SK-N-SH (cell line): ENCODE results near the gene MSL1. TPM values are rescaled to one million over a fixed set of nuclear protein-coding genes. Genes with fewer than 3 reads are reported as not detected.

ENCODE experiments used
- CTCF ChIA-PET: fragments of 300-600, 350-600 bp; formaldehyde crosslinking; extraction: SDS; loops from one replicate; lab custom pipeline; 2021; lab: Yijun Ruan, JAX
- POLR2A ChIA-PET: fragments of 350-600 bp; sonication (Branson Sonifier 250); formaldehyde crosslinking; extraction: SDS; loops from one replicate; lab custom pipeline; 2020; ENCODE audit warnings: antibody characterized with exemption, inconsistent platforms; lab: Yijun Ruan, JAX
- DNase-seq: peaks from one replicate; pipeline ENCODE4 v3.0.0; 2012
- H2AFZ ChIP-seq: fragments of 200-600 bp; sonication (generic); 2 replicates; pipeline ENCODE4 v1.8.1; 2016; ENCODE audit warnings: antibody characterized with exemption, mild to moderate bottlenecking, low read depth
- H3F3A ChIP-seq: fragments of 200-600 bp; sonication (generic); replicated peaks from 2 replicates; pipeline ENCODE3; 2016; ENCODE audit warnings: antibody characterized with exemption, mild to moderate bottlenecking; ENCODE audit not compliant: insufficient read depth
- H3K27ac ChIP-seq, 2 experiments: fragments of 200-500 bp in 1 of 2; fragments of 200-600 bp in 1 of 2; sonication (Bioruptor generic) in 1 of 2; sonication (generic), shearing (Covaris generic) in 1 of 2; 2 replicates each; pipeline versions ENCODE4 v1.5.1 to v1.6.1; 2014 to 2016; ENCODE audit warnings: low read depth in 2 of 2, inconsistent platforms in 1 of 2, low read length in 1 of 2, mild to moderate bottlenecking in 1 of 2, mixed read lengths in 1 of 2
- H3K27me3 ChIP-seq: fragments of 200-600 bp; sonication (generic), shearing (Covaris generic); 2 replicates; pipeline ENCODE4 v1.6.1; 2016; ENCODE audit warnings: mixed run types; ENCODE audit not compliant: insufficient read depth
- H3K36me3 ChIP-seq, 2 experiments: fragments of 200-500 bp in 1 of 2; fragments of 200-600 bp in 1 of 2; sonication (Bioruptor generic) in 1 of 2; sonication (generic) in 1 of 2; replicated peaks in 1 of 2; 2 replicates each; pipeline versions ENCODE3 to v1.5.1; 2014 to 2016; ENCODE audit warnings: low read length in 1 of 2, mild to moderate bottlenecking in 1 of 2; ENCODE audit not compliant: insufficient read depth in 2 of 2, control insufficient read depth in 1 of 2
- H3K4me1 ChIP-seq, 2 experiments: fragments of 200-500 bp in 1 of 2; fragments of 200-600 bp in 1 of 2; sonication (Bioruptor generic) in 1 of 2; sonication (generic), shearing (Covaris generic) in 1 of 2; 2 replicates each; pipeline versions ENCODE4 v1.5.1 to v1.6.1; 2014 to 2016; ENCODE audit warnings: low read depth in 1 of 2, low read length in 1 of 2, mixed run types in 1 of 2; ENCODE audit not compliant: insufficient read depth in 2 of 2, control insufficient read depth in 1 of 2
- H3K4me2 ChIP-seq: fragments of 200-600 bp; sonication (generic), shearing (Covaris generic); 2 replicates; pipeline ENCODE4 v1.6.1; 2017; ENCODE audit warnings: mixed run types
- H3K4me3 ChIP-seq, 2 experiments: fragments of 200-500 bp in 1 of 2; fragments of 200-600 bp in 1 of 2; sonication (Bioruptor generic) in 1 of 2; sonication (generic), shearing (Covaris generic) in 1 of 2; 2 replicates each; pipeline versions ENCODE4 v1.5.1 to v1.8.1; 2014 to 2016; ENCODE audit warnings: low read depth in 2 of 2, inconsistent platforms in 1 of 2, low read length in 1 of 2, mild to moderate bottlenecking in 1 of 2, mixed read lengths in 1 of 2, moderate library complexity in 1 of 2
- H3K79me2 ChIP-seq: fragments of 200-600 bp; sonication (generic); 2 replicates; pipeline ENCODE4 v1.8.1; 2017; ENCODE audit warnings: mild to moderate bottlenecking; ENCODE audit not compliant: insufficient read depth
- H3K9ac ChIP-seq: fragments of 200-600 bp; sonication (generic); 2 replicates; pipeline ENCODE4 v1.6.1; 2017; ENCODE audit warnings: mixed run types
- H3K9me2 ChIP-seq: fragments of 200-600 bp; sonication (generic); 2 replicates; pipeline ENCODE4 v1.6.1; 2017; ENCODE audit warnings: mixed run types
- H3K9me3 ChIP-seq: fragments of 200-600 bp; sonication (generic); 2 replicates; pipeline ENCODE4 v1.6.1; 2017; ENCODE audit warnings: mixed run types, mild to moderate bottlenecking, moderate library complexity
- H4K20me1 ChIP-seq: fragments of 200-600 bp; sonication (generic); 2 replicates; pipeline ENCODE4 v1.6.1; 2017; ENCODE audit warnings: mild to moderate bottlenecking, mixed run types; ENCODE audit not compliant: insufficient read depth
- CHD2 ChIP-seq: fragments of 150-350 bp; IDR thresholded peaks from 2 replicates; pipeline ENCODE4 v1.6.1; 2018; ENCODE audit warnings: low read length; ENCODE audit not compliant: partially characterized antibody
- ELF1 ChIP-seq: IDR thresholded peaks from 2 replicates; pipeline ENCODE4 v1.4.0; 2012
- EP300 ChIP-seq, 2 experiments: IDR thresholded peaks; 2 replicates each; pipeline versions ENCODE4 v1.4.0 to v1.6.1; 2012; ENCODE audit warnings: borderline replicate concordance in 1 of 2, low read depth in 1 of 2, low read length in 1 of 2
- FOSL2 ChIP-seq: IDR thresholded peaks from 2 replicates; pipeline ENCODE4 v1.4.0; 2012; ENCODE audit warnings: low read depth, mild to moderate bottlenecking, moderate library complexity, borderline replicate concordance
- GABPA ChIP-seq: IDR thresholded peaks from 2 replicates; pipeline ENCODE4 v1.4.0; 2012; ENCODE audit warnings: low read depth, mild to moderate bottlenecking
- IRF3 ChIP-seq: fragments of 150-350 bp; IDR thresholded peaks from 2 replicates; pipeline ENCODE4 v1.6.1; 2016; ENCODE audit warnings: mild to moderate bottlenecking, low read depth, low read length
- MAX ChIP-seq: IDR thresholded peaks from 2 replicates; pipeline ENCODE4 v1.4.0; 2012; ENCODE audit warnings: low read depth
- MEF2A ChIP-seq: IDR thresholded peaks from 2 replicates; pipeline ENCODE4 v1.4.0; 2012; ENCODE audit warnings: low read depth, borderline replicate concordance
- MXI1 ChIP-seq: IDR thresholded peaks from 2 replicates; pipeline ENCODE4 v1.6.1; 2012; ENCODE audit warnings: mild to moderate bottlenecking, low read depth, low read length, improper control_type of control experiment
- NFIC ChIP-seq: IDR thresholded peaks from 2 replicates; pipeline ENCODE4 v1.4.0; 2012; ENCODE audit warnings: borderline replicate concordance
- NRF1 ChIP-seq: IDR thresholded peaks from 2 replicates; pipeline ENCODE4 v1.6.1; 2012; ENCODE audit warnings: low read depth, mild to moderate bottlenecking, low read length
- POLR2AphosphoS5 ChIP-seq: IDR thresholded peaks from 2 replicates; pipeline ENCODE4 v1.6.1; 2012; ENCODE audit warnings: low read depth, low read length
- RAD21 ChIP-seq: IDR thresholded peaks from 2 replicates; pipeline ENCODE4 v1.6.1; 2012; ENCODE audit warnings: mild to moderate bottlenecking, low read length
- SIN3A ChIP-seq: IDR thresholded peaks from 2 replicates; pipeline ENCODE4 v1.6.1; 2012; ENCODE audit warnings: low read depth, mild to moderate bottlenecking, low read length, moderate library complexity, borderline replicate concordance
- TAF1 ChIP-seq: IDR thresholded peaks from 2 replicates; pipeline ENCODE4 v1.6.1; 2012; ENCODE audit warnings: low read depth, mild to moderate bottlenecking, low read length, moderate library complexity, borderline replicate concordance
- USF1 ChIP-seq: IDR thresholded peaks from 2 replicates; pipeline ENCODE4 v1.4.0; 2012; ENCODE audit warnings: low read depth, borderline replicate concordance
- YY1 ChIP-seq: IDR thresholded peaks from 2 replicates; pipeline ENCODE4 v1.4.0; 2012; ENCODE audit warnings: low read depth, mild to moderate bottlenecking
- WGBS: methylation state at CpG from one replicate; pipeline ENCODE4 v1.1.6; 2017; ENCODE audit warnings: low lambda C conversion rate; 5-methylcytosine and 5-hydroxymethylcytosine counted together
- polyA plus RNA-seq, 3 experiments: library from polyadenylated mRNA; depleted of rRNA; stranded (reverse); fragments of >200 nt; gene quantifications; 2 replicates each; pipeline ENCODE4 v1.2.3, GENCODE V29; 2012
- TF ChIP-seq, protein P1 (sequence below): fragments of 150-350 bp; IDR thresholded peaks from 2 replicates; pipeline ENCODE4 v1.6.1; 2017; ENCODE audit warnings: antibody characterized with exemption, low read length, low read depth, borderline replicate concordance

Gene MSL1
- polyA plus RNA-seq, 1 of the 3 experiments (the other 2 are of a cell fraction), result 30.2 TPM

DNA sequence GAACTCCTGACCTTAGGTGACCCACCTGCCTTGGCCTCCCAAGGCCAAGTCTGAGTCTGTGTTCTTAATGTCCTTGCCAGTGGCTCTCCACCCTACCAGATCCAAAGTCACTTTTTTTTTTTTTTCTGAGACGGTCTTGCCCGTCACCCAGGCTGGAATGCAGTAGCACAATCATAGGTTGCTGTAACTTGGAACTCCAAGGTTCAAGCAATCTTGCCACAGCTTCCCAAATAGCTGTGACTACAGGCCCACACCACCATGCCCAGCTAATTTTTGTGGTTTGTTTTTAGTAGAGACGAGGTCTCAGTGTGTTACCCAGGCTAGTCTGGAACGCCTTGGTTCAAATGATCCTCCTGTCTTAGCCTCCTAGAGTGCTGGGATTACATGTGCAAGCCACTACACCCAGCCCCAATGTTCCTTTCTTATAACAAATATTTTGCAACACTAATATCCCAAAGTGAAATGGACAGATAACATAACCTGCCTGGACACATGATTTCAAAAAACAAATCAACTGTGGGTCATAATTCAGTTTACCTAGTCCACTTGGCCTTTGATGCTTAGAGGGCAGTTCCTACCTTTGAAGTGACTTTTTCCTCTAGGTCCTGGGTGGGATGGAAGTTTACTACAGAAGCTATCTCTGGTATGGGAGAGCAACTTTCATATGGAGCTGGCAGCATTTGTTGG lies 51.5 kb downstream of the MSL1 start:
- Histone ChIP-seq H3K79me2 (no peaks in the 10 kb centered on the region), H3F3A (peaks cover 18% of the 10 kb centered on the region), H3K4me1 (peaks cover under 1 to 11% of the 10 kb centered on the region in 2 experiments; a peak in 2 of 4 replicates), H2AFZ (no peak overlapping the region), H3K27me3 (no peaks in the 10 kb centered on the region), H3K27ac (no peak overlapping the region), H3K4me2 (no peak overlapping the region), H3K9me3 (no peaks in the 10 kb centered on the region), H3K4me3 (no peak overlapping the region), H3K9me2 (no peaks in the 10 kb centered on the region), H3K9ac (no peak overlapping the region), H4K20me1 (no peaks in the 10 kb centered on the region), H3K36me3 (peaks cover 37 to 55% of the 10 kb centered on the region in 2 experiments)
- no peak for TF ChIP-seq ELF1
- TF ChIP-seq SIN3A, result no peak
- TF ChIP-seq POLR2AphosphoS5, result no peak
- TF ChIP-seq, protein P1, sequence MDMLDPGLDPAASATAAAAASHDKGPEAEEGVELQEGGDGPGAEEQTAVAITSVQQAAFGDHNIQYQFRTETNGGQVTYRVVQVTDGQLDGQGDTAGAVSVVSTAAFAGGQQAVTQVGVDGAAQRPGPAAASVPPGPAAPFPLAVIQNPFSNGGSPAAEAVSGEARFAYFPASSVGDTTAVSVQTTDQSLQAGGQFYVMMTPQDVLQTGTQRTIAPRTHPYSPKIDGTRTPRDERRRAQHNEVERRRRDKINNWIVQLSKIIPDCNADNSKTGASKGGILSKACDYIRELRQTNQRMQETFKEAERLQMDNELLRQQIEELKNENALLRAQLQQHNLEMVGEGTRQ, result no peak
- TF ChIP-seq USF1, result no peak
- TF ChIP-seq MEF2A, result no peak
- no peak for TF ChIP-seq YY1
- no peak for TF ChIP-seq TAF1
- no peak for TF ChIP-seq GABPA
- no peak for TF ChIP-seq NRF1
- TF ChIP-seq MXI1, result no peak
- 99% methylated on average over 4 of the region's 4 CpGs for WGBS
- POLR2A ChIA-PET, result no interaction called here
- no peak for DNase-seq
- CTCF ChIA-PET, result interaction anchor here (0.7 to 10.6 kb wide), 4 partner anchors 20 to 160 kb away, joined by 3 to 94 read pairs (median 24); partner anchors contain the start of gene CSF3

GRCh38 chr17:40173778-40174135 lies 52.0 kb downstream of the MSL1 start:
- Histone ChIP-seq H3K4me1 (peaks cover 0 to 16% of the 10 kb centered on the region in 2 experiments; a peak in 1 of 4 replicates), H3F3A (peaks cover 14% of the 10 kb centered on the region), H3K79me2 (no peaks in the 10 kb centered on the region), H3K27me3 (no peaks in the 10 kb centered on the region), H3K27ac (no peak overlapping the region), H3K36me3 (peaks cover 35 to 51% of the 10 kb centered on the region in 2 experiments), H3K4me2 (no peak overlapping the region), H4K20me1 (no peaks in the 10 kb centered on the region), H3K9me2 (no peaks in the 10 kb centered on the region), H3K9me3 (no peaks in the 10 kb centered on the region), H3K4me3 (no peak overlapping the region), H2AFZ (no peak overlapping the region), H3K9ac (no peak overlapping the region)
- no peak for DNase-seq
- no peak for TF ChIP-seq CHD2
- TF ChIP-seq NFIC, result no peak
- no peak for TF ChIP-seq MXI1
- TF ChIP-seq RAD21, result no peak
- no peak for TF ChIP-seq MEF2A
- TF ChIP-seq IRF3, result no peak
- no peak for TF ChIP-seq EP300 (IDR thresholded peaks at IDR 0.05; ENCODE audit: borderline replicate concordance in 1 of 2, low read depth in 1 of 2, low read length in 1 of 2)
- TF ChIP-seq ELF1, result no peak
- TF ChIP-seq FOSL2, result no peak
- TF ChIP-seq MAX, result no peak
- no peak for TF ChIP-seq USF1
- no peak for TF ChIP-seq GABPA
- TF ChIP-seq SIN3A, result no peak
- POLR2A ChIA-PET, result no interaction called here
- WGBS, result 69% methylated on average over 2 of the region's 3 CpGs
- CTCF ChIA-PET, result interaction anchor here (0.7 to 10.6 kb wide), 5 partner anchors 15 to 160 kb away, joined by 3 to 94 read pairs (median 5); partner anchors contain the start of gene CSF3
